Nephron progenitor cell (in vitro differentiated cells): Measurements from ENCODE around the gene SEL1L3.
A peak's percentile ranks its signal among the peaks of the same experiment; 100 is the strongest.

Experiments
- DNase-seq: peaks from one replicate; pipeline ENCODE4 v3.0.0; 2021
- H3K27ac Mint-ChIP-seq: 2 replicates; pipeline ENCODE4 v1.8.0; 2021; ENCODE audit warnings: mild to moderate bottlenecking, moderate library complexity, mixed read lengths
- H3K27me3 Mint-ChIP-seq: 2 replicates; pipeline ENCODE4 v1.8.0; 2021; ENCODE audit warnings: mild to moderate bottlenecking, low read depth, mixed read lengths; ENCODE audit not compliant: poor library complexity
- H3K36me3 Mint-ChIP-seq: 2 replicates; pipeline ENCODE4 v1.8.0; 2021; ENCODE audit warnings: low read depth, mixed read lengths
- H3K4me1 Mint-ChIP-seq: 2 replicates; pipeline ENCODE4 v1.8.0; 2021; ENCODE audit warnings: mixed read lengths
- H3K4me3 Mint-ChIP-seq: 2 replicates; pipeline ENCODE4 v1.8.0; 2021; ENCODE audit warnings: mild to moderate bottlenecking, moderate library complexity, mixed read lengths
- H3K9me3 Mint-ChIP-seq: 2 replicates; pipeline ENCODE4 v1.8.0; 2021; ENCODE audit warnings: mild to moderate bottlenecking, moderate library complexity, mixed read lengths
- CTCF ChIP-seq: fragments of 200-600 bp; sonication (generic); IDR thresholded peaks from 2 replicates; pipeline ENCODE4 v1.5.0; 2021; ENCODE audit warnings: antibody characterized with exemption

The SEL1L3 gene

GRCh38 chr4:25861280-25861950, 1.4 kb downstream of the SEL1L3 start:
- Mint-ChIP-seq H3K36me3 (no peaks in the 10 kb centered on the region), H3K4me3 (peak overlapping the region; percentile 95), H3K27ac (no peak overlapping the region)

DNA sequence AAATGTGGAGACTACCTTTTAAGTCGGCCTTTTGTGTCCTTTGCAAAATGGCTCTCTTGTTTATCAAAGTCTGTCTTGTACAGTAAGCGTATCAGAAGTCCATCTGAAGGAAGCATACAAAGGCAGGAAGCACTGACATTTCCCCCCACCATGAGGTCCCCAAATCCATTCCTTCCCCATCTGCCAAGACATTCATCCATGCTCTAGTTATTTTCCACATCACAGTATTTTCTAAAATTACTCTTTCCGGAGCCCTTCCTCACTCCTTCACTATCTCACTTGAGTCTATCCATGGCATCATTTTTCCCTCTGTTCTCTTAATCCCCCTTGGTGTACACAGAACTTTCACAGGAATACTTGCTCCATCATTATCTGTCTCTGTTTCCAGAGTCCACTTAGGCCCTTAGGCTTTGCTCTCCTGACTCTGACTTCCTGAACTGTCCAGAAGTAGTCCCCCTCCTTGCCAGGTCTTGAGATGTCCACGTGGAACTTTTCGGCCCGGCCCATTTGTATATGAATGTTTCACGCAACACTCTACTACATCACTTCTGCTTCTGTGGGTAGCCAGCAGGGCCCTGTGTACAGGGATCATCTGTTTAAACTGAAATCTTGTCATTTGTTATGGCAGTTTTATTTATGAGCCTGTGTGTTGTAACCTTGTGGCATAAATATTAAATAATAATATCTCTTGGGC, 2.1 kb downstream of the SEL1L3 start:
- TF ChIP-seq CTCF: no peak
- Mint-ChIP-seq H3K9me3 (no peaks in the 10 kb centered on the region), H3K4me1 (peaks cover 20% of the 10 kb centered on the region), H3K27ac (no peak overlapping the region), H3K36me3 (no peaks in the 10 kb centered on the region), H3K27me3 (peaks cover 73% of the 10 kb centered on the region), H3K4me3 (peak overlapping the region; percentile 1)
- no peak for DNase-seq

More at GRCh38 chr4:25861280-25861950, 1.4 kb downstream of the SEL1L3 start:
- Mint-ChIP-seq H3K9me3 (no peaks in the 10 kb centered on the region), H3K27me3 (peaks cover 77% of the 10 kb centered on the region), H3K4me1 (peaks cover 22% of the 10 kb centered on the region)
- DNase-seq: no peak
- no peak for TF ChIP-seq CTCF

DNA sequence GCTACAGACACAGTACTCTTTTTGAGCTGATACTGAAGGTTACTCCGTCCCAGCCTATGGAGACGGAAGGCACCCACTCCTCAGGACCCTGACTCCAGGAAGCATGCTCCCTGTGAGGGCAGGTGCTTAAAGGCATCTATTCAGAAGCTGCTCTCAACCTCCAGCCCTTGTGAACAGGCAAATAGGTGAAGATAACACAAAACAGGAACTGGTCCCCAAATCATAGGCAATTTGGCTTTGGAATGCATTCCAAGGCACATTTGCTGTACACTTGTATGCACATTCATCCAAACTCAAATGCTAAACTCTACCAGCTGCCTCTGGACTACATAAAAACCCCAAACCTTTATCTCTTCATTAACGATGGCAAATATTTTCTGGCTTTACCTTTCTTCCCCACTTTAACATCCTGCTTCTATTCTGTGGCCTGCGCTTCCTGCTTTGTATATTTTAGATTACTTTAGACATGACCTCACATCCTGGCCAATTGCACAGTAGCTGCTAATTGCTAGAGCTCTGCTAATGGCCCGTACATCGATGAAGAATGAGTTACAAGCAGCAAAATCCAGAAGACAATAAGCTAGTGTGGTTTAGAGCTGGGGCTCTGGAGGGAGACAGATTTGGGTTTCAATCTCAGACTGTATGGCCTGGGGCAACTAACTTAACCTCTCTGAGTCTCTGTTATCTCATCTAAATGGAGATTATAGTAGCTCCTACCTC, 3.2 kb downstream of the SEL1L3 start:
- no peak for DNase-seq
- Mint-ChIP-seq H3K27ac (no peak overlapping the region), H3K4me1 (peaks cover 12% of the 10 kb centered on the region), H3K36me3 (no peaks in the 10 kb centered on the region), H3K27me3 (peaks cover 62% of the 10 kb centered on the region), H3K4me3 (no peak overlapping the region), H3K9me3 (no peaks in the 10 kb centered on the region)
- no peak for TF ChIP-seq CTCF

GRCh38 chr4:25857851-25858400, 4.9 kb downstream of the SEL1L3 start:
- Mint-ChIP-seq H3K27me3 (peaks cover 46% of the 10 kb centered on the region), H3K4me1 (peaks cover 8% of the 10 kb centered on the region), H3K4me3 (no peak overlapping the region), H3K9me3 (no peaks in the 10 kb centered on the region), H3K36me3 (no peaks in the 10 kb centered on the region), H3K27ac (no peak overlapping the region)
- TF ChIP-seq CTCF: no peak
- no peak for DNase-seq

DNA sequence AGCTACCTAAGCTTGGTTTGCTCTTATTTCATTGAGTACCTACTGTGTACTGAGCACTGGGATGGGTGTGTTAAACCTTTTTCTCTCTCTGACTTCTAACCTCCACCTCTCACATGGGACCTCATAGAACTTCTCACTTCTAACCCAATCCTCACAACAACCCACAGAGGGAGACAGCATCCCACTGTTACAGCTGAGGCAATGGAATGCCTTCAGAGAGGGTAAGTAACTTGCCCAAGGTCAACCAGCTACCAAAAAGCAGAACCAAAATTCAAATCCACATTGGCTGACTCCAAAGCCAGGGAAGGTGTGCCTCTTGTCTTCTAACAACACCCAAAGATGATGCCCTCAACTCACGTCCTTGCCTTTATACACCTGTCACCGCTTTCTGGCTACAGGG, 5.4 kb downstream of the SEL1L3 start:
- Mint-ChIP-seq H3K27me3 (peaks cover 46% of the 10 kb centered on the region), H3K36me3 (no peaks in the 10 kb centered on the region), H3K9me3 (no peaks in the 10 kb centered on the region), H3K27ac (no peak overlapping the region), H3K4me1 (peaks cover 8% of the 10 kb centered on the region), H3K4me3 (no peak overlapping the region)
- TF ChIP-seq CTCF: no peak
- DNase-seq: no peak
